ENCODE results near the gene PRKAA1.

- TF ChIP-seq CTCF (conservative IDR thresholded peaks at IDR 0.05) (no peak), ZFX (IDR thresholded peaks at IDR 0.05) (no peak)
These were observed 51.5 kb downstream of the PRKAA1 start for GRCh38 chr5:40746703-40747102.
